Thyroid gland (tissue), 4 donors: ENCODE data around the gene AXL. TPM values are rescaled to one million over a fixed set of nuclear protein-coding genes. Genes with fewer than 3 reads are reported as not detected.

Experiments
- DNase-seq, 2 donors: peaks; one replicate each; pipeline ENCODE4 v3.0.0-alpha.2; 2019
- H3K27ac ChIP-seq, 3 donors: fragments of 200-600 bp; sonication (generic); 1 replicate in 2 of 3; 2 replicates in 1 of 3; pipeline ENCODE4 v1.5.1; 2016 to 2019; ENCODE audit warnings: mild to moderate bottlenecking in 1 of 3, moderate library complexity in 1 of 3
- H3K27me3 ChIP-seq: fragments of 200-600 bp; sonication (generic); one replicate; pipeline ENCODE4 v1.5.1; 2019
- H3K36me3 ChIP-seq, 2 donors: fragments of 200-600 bp; sonication (generic); one replicate each; pipeline ENCODE4 v1.5.1; 2016 to 2019
- H3K4me1 ChIP-seq, 2 donors: fragments of 200-600 bp; sonication (generic); one replicate each; pipeline ENCODE4 v1.5.1; 2017 to 2019
- H3K4me3 ChIP-seq, 3 donors: fragments of 200-600 bp; sonication (generic); replicated peaks in 1 of 3; 1 replicate in 2 of 3; 2 replicates in 1 of 3; pipeline ENCODE4 v1.5.1; 2016; ENCODE audit warnings: mild to moderate bottlenecking in 1 of 3
- H3K9me3 ChIP-seq: fragments of 200-600 bp; sonication (generic); one replicate; pipeline ENCODE4 v1.5.1; 2017
- POLR2A ChIP-seq, 2 donors: fragments of 450-650 bp; IDR thresholded peaks; one replicate each; pipeline ENCODE4 v1.6.1; 2017; ENCODE audit warnings: antibody characterized with exemption in 2 of 2, mild to moderate bottlenecking in 2 of 2, moderate library complexity in 1 of 2
- WGBS, 2 donors: methylation state at CpG; one replicate each; pipeline ENCODE4 v1.1.5; 2017; 5-methylcytosine and 5-hydroxymethylcytosine counted together
- intact Hi-C: fragments of 100-400 bp; cut with DNase I; formaldehyde crosslinking; loops from one replicate; pipeline ENCODE4 v1.15.1; 2023
- total RNA-seq, 4 donors: library from RNA; depleted of rRNA; stranded (reverse); fragments of >200 nt; gene quantifications; one replicate each; pipeline ENCODE4 v1.2.3, GENCODE V29; 2016
- TF ChIP-seq, protein P1 (sequence below), 6 experiments: fragments of 200-600 bp in 3 of 6; fragments of 450-650 bp in 3 of 6; sonication (generic) in 3 of 6; IDR thresholded peaks; one replicate each; pipeline ENCODE4 v1.5.1; 2016 to 2019; ENCODE audit warnings: antibody characterized with exemption in 6 of 6, mild to moderate bottlenecking in 2 of 6, inconsistent platforms in 1 of 6, moderate library complexity in 1 of 6

The AXL gene
- total RNA-seq, 4 donors from 2014 or later, result 17.5 to 61.3 (median 35.4) TPM

DNA sequence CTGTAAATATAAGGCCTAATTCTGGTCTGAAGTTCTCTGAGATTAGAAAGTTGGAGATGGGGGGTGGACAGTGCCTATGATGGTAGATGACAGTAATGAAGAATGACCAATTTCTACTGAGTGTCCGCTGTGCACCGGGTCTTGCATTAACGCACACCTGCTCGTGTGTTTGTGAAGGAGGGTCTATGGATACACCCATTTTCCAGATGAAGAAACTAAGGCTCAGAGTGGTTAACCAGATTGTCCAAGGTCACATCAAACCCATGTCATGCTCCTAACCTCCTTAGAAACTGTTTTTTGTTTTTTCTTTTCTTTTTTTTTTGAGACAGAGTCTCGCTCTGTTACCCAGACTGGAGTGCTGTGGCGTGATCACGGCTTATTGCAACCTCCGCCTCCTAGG lies 13.7 kb downstream of the AXL start:
- no peak for DNase-seq
- Histone ChIP-seq H3K4me1 (no peaks in the 10 kb centered on the region), H3K27ac (no peak overlapping the region), H3K27me3 (no peaks in the 10 kb centered on the region), H3K4me3 (no peak overlapping the region), H3K36me3 (no peaks in the 10 kb centered on the region), H3K9me3 (no peaks in the 10 kb centered on the region)
- intact Hi-C loops, result no loop called here
- TF ChIP-seq, protein P1, sequence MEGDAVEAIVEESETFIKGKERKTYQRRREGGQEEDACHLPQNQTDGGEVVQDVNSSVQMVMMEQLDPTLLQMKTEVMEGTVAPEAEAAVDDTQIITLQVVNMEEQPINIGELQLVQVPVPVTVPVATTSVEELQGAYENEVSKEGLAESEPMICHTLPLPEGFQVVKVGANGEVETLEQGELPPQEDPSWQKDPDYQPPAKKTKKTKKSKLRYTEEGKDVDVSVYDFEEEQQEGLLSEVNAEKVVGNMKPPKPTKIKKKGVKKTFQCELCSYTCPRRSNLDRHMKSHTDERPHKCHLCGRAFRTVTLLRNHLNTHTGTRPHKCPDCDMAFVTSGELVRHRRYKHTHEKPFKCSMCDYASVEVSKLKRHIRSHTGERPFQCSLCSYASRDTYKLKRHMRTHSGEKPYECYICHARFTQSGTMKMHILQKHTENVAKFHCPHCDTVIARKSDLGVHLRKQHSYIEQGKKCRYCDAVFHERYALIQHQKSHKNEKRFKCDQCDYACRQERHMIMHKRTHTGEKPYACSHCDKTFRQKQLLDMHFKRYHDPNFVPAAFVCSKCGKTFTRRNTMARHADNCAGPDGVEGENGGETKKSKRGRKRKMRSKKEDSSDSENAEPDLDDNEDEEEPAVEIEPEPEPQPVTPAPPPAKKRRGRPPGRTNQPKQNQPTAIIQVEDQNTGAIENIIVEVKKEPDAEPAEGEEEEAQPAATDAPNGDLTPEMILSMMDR (IDR thresholded peaks at IDR 0.05), result no peak
- TF ChIP-seq POLR2A (IDR thresholded peaks at IDR 0.05), result no peak
- WGBS, 2 donors, result 90 to 94% methylated on average over 8 of the region's 8 CpGs

DNA sequence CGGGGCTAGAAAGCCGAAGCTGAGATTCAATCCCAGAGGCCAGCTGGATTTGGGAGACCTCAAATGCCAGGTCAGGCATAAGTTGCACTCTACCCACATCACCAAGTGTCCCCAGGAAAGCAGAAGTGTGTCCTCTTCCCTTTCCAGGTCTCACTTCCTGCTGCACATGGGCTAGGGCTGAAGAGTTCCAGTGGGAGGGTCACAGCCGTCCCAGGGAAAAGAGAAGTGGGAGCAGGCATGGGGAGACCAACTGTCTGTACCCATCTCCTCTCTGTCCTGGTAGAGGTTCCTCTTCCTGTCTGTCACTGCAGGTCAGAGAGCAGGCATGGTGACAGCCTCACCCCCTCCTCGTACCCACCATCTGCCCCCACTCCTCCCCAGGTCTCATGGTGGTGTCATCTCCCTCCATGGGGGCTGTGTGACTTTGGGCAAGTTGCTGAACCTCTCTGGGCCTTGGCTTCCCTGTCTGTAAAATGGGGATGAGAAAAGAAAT lies 14.8 kb downstream of the AXL start:
- intact Hi-C loops, result no loop called here
- no peaks in the 10 kb centered on the region for H3K27me3 ChIP-seq
- 73 to 84% methylated on average over 4 of the region's 4 CpGs for WGBS, 2 donors
- H3K4me3 ChIP-seq, result no peak overlapping the region
- H3K4me1 ChIP-seq, result no peaks in the 10 kb centered on the region
- DNase-seq, result no peak
- H3K27ac ChIP-seq, result no peak overlapping the region
- no peaks in the 10 kb centered on the region for H3K9me3 ChIP-seq
- H3K36me3 ChIP-seq, result no peaks in the 10 kb centered on the region
- TF ChIP-seq, protein P1 (IDR thresholded peaks at IDR 0.05), result no peak
- no peak for TF ChIP-seq POLR2A (IDR thresholded peaks at IDR 0.05)

- intact Hi-C loops, result no loop called here
- TF ChIP-seq POLR2A (IDR thresholded peaks at IDR 0.05), result no peak
- TF ChIP-seq, protein P1 (IDR thresholded peaks at IDR 0.05), result no peak
- DNase-seq, result no peak
- H3K36me3 ChIP-seq, result no peaks in the 10 kb centered on the region
- no peak overlapping the region for H3K27ac ChIP-seq
- H3K4me1 ChIP-seq, result no peaks in the 10 kb centered on the region
- no peaks in the 10 kb centered on the region for H3K9me3 ChIP-seq
- H3K4me3 ChIP-seq, result no peak overlapping the region
- WGBS, 2 donors, result 89 to 91% methylated on average over 8 of the region's 8 CpGs
- no peaks in the 10 kb centered on the region for H3K27me3 ChIP-seq
Measured at GRCh38 chr19:41234512-41235168, 15.6 kb downstream of the AXL start.

DNA sequence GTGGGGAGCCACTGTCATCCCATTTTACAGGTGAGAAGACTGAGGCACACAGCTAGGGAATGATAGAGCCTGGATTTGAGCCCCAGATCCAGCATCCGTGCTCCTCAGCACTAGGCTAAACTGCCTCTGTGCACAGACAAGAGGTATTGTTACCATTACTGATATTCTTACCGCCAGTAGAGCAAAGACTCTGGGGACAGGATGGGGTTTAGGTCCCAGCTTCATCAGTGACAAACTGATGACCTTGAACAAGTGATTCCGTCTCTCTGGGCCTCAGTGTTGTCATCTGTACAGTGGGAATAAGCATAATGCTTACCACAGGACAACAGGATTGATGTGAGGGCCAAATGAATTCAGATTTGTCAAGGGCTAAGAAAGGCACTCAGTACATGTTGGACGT lies 16.5 kb downstream of the AXL start:
- 89 to 96% methylated on average over 4 of the region's 4 CpGs for WGBS, 2 donors
- DNase-seq, result no peak
- Histone ChIP-seq H3K27ac (no peak overlapping the region), H3K4me3 (no peak overlapping the region), H3K4me1 (no peaks in the 10 kb centered on the region), H3K36me3 (no peaks in the 10 kb centered on the region), H3K27me3 (no peaks in the 10 kb centered on the region), H3K9me3 (no peaks in the 10 kb centered on the region)
- intact Hi-C loops, result no loop called here
- TF ChIP-seq POLR2A (IDR thresholded peaks at IDR 0.05), result no peak
- TF ChIP-seq, protein P1 (IDR thresholded peaks at IDR 0.05), result no peak

- DNase-seq, result no peak
- Histone ChIP-seq H3K4me3 (no peak overlapping the region), H3K27ac (no peak overlapping the region), H3K27me3 (no peaks in the 10 kb centered on the region), H3K4me1 (no peaks in the 10 kb centered on the region), H3K36me3 (no peaks in the 10 kb centered on the region), H3K9me3 (no peaks in the 10 kb centered on the region)
- no peak for TF ChIP-seq POLR2A (IDR thresholded peaks at IDR 0.05)
- TF ChIP-seq, protein P1 (IDR thresholded peaks at IDR 0.05), result no peak
- intact Hi-C loops, result no loop called here
- 84 to 88% methylated on average over 10 of the region's 10 CpGs for WGBS, 2 donors
Measured at GRCh38 chr19:41238244-41238643, 19.2 kb downstream of the AXL start.
